Measurements from ENCODE around the gene HOXD8. TPM values are rescaled to one million over a fixed set of nuclear protein-coding genes. Genes with fewer than 3 reads are reported as not detected.
A peak's percentile ranks its signal among the peaks of the same experiment; 100 is the strongest.

The HOXD8 gene
- total and polyA plus RNA-seq, 9 of the 15 experiments (the other 6 are each of a cell fraction or from before 2014, with no cell fraction given), result 0.04 to 0.15 TPM; not detected in 7

- CTCF ChIA-PET (ENCODE audit: low intra/inter-chr PET ratio), result interaction anchor here (0.7 kb wide), 1 partner anchor 536 kb away, joined by 3 read pairs; no protein-coding TSS in a partner anchor
- intact Hi-C loops (cut with micrococcal nuclease), result no loop called here
- Histone ChIP-seq H3K9me3 (replicated peaks; ENCODE audit: control insufficient read depth, insufficient read depth, low read depth, low read length) (no peaks in the 10 kb centered on the region), H3K9ac (ENCODE audit: insufficient read depth in 1 of 2, low read depth in 2 of 2, low read length in 2 of 2) (no peak overlapping the region), H3K4me2 (ENCODE audit: insufficient read depth, low read length) (no peak overlapping the region), H2AFZ (ENCODE audit: low read depth, low read length) (no peak overlapping the region), H3K4me3 (no peak overlapping the region), H3K27ac (ENCODE audit: extremely low read depth, low read depth, low read length) (no peak overlapping the region), H3K36me3 (ENCODE audit: control insufficient read depth, insufficient read depth, low read length) (no peaks in the 10 kb centered on the region), H3K4me1 (replicated peaks in 1 of 2; ENCODE audit: control insufficient read depth in 2 of 2, insufficient read depth in 2 of 2, low read length in 2 of 2) (peaks cover 0 to 9% of the 10 kb centered on the region in 2 experiments; a peak in 1 of 5 replicates), H4K20me1 (replicated peaks; ENCODE audit: control insufficient read depth, insufficient read depth, low read length) (no peaks in the 10 kb centered on the region), H3K79me2 (ENCODE audit: control insufficient read depth, insufficient read depth, low read length) (no peaks in the 10 kb centered on the region), H3K27me3 (ENCODE audit: control insufficient read depth in 2 of 2, insufficient read depth in 2 of 2, low read length in 2 of 2) (peaks cover 45 to 46% of the 10 kb centered on the region in 2 experiments), H3K9me1 (ENCODE audit: control insufficient read depth, insufficient read depth, low read length) (no peaks in the 10 kb centered on the region)
- TF ChIP-seq CBX8 (IDR thresholded peaks at IDR 0.05; ENCODE audit: borderline replicate concordance, extremely low read depth, low read depth, low read length, poor library complexity, severe bottlenecking) (peak; percentile 95), ZNF12 (CRISPR knock-in tag; IDR thresholded peaks at IDR 0.05) (no peak)
- POLR2A ChIA-PET, result interaction anchor here (0.7 kb wide), 1 partner anchor 75 kb away, joined by 3 read pairs; no protein-coding TSS in a partner anchor
- DNase-seq (ENCODE audit: extremely low read depth in 1 of 4, low spot score in 3 of 4) (no peak), FAIRE-seq (no peak), ATAC-seq (no peak)
- 21% methylated on average over 7 of the region's 7 CpGs for WGBS (ENCODE audit: insufficient coverage, low coverage, missing lambda C conversion rate)
- no TSS peak for BruUV-seq (replicated peaks)
- in situ Hi-C loops (cut with MboI), result no loop called here
These were observed 18.8 kb upstream of the HOXD8 start for GRCh38 chr2:176110415-176111308.

GRCh38 chr2:176111309-176111663 is 18.2 kb upstream of the HOXD8 start:
- DNase-seq (ENCODE audit: extremely low read depth in 1 of 4, low spot score in 3 of 4), result peak; percentile 70 to 74 (median 72)
- Histone ChIP-seq H3K4me2 (ENCODE audit: insufficient read depth, low read length) (no peak overlapping the region; the same call in 1 of the 2 replicates), H3K9ac (ENCODE audit: insufficient read depth in 1 of 2, low read depth in 2 of 2, low read length in 2 of 2) (no peak overlapping the region)
- TF ChIP-seq PBX2 (CRISPR knock-in tag; IDR thresholded peaks at IDR 0.05; ENCODE audit: low read depth) (no peak), PBX2 (tag; conservative IDR thresholded peaks at IDR 0.05; ENCODE audit: low read depth) (no peak), CHAMP1 (IDR thresholded peaks at IDR 0.05) (no peak), KHSRP (IDR thresholded peaks at IDR 0.05) (no peak), RNF2 (IDR thresholded peaks at IDR 0.05) (0 out of 2 replicates have a peak, but pooled peaks have one; percentile 63), KAT8 (IDR thresholded peaks at IDR 0.05; ENCODE audit: low read depth) (no peak), ZFX (CRISPR knock-in tag; IDR thresholded peaks at IDR 0.05) (no peak)

More at GRCh38 chr2:176111309-176111663, 18.2 kb upstream of the HOXD8 start:
- in situ Hi-C loops (cut with MboI), result no loop called here
- POLR2A ChIA-PET, result interaction anchor here (0.5 to 0.7 kb wide), 2 partner anchors 74 to 1299 kb away, joined by 3 to 4 read pairs; no protein-coding TSS in a partner anchor
- CTCF ChIA-PET (ENCODE audit: low intra/inter-chr PET ratio), result interaction anchor here (0.8 kb wide), 1 partner anchor 527 kb away, joined by 3 read pairs; no protein-coding TSS in a partner anchor
- H3K79me2 ChIP-seq (ENCODE audit: control insufficient read depth, insufficient read depth, low read length), result no peaks in the 10 kb centered on the region
- H3K4me3 ChIP-seq, result no peak overlapping the region
- no peaks in the 10 kb centered on the region for H3K36me3 ChIP-seq (ENCODE audit: control insufficient read depth, insufficient read depth, low read length)
- no TSS peak for BruUV-seq (replicated peaks)
- no peak overlapping the region for H3K27ac ChIP-seq (ENCODE audit: extremely low read depth, low read depth, low read length)
- H3K9me1 ChIP-seq (ENCODE audit: control insufficient read depth, insufficient read depth, low read length), result no peaks in the 10 kb centered on the region
- intact Hi-C loops (cut with micrococcal nuclease), result no loop called here
- FAIRE-seq (peak; percentile 90), ATAC-seq (peak; percentile 91)
- H3K27me3 ChIP-seq (ENCODE audit: control insufficient read depth in 2 of 2, insufficient read depth in 2 of 2, low read length in 2 of 2), result peaks cover 47 to 52% of the 10 kb centered on the region in 2 experiments
- H3K9me3 ChIP-seq (replicated peaks; ENCODE audit: control insufficient read depth, insufficient read depth, low read depth, low read length), result no peaks in the 10 kb centered on the region
- H3K4me1 ChIP-seq (replicated peaks in 1 of 2; ENCODE audit: control insufficient read depth in 2 of 2, insufficient read depth in 2 of 2, low read length in 2 of 2), result peaks cover 0 to 14% of the 10 kb centered on the region in 2 experiments; a peak in 1 of 5 replicates
- no peak overlapping the region for H2AFZ ChIP-seq (ENCODE audit: low read depth, low read length)
- under 1% methylated on average over 16 of the region's 16 CpGs for WGBS (ENCODE audit: insufficient coverage, low coverage, missing lambda C conversion rate)
- H4K20me1 ChIP-seq (replicated peaks; ENCODE audit: control insufficient read depth, insufficient read depth, low read length), result no peaks in the 10 kb centered on the region

Measured in K562 (cell line).